Ishikawa (cell line): ENCODE results near the gene ABL1.

Source experiments
- CEBPB ChIP-seq: IDR thresholded peaks from 2 replicates; pipeline ENCODE4 v1.6.1; 2012
- EGR1 ChIP-seq: IDR thresholded peaks from 2 replicates; pipeline ENCODE4 v1.6.1; 2012
- EP300 ChIP-seq: IDR thresholded peaks from 2 replicates; pipeline ENCODE4 v1.6.1; 2012; ENCODE audit warnings: borderline replicate concordance
- FOXM1 ChIP-seq: IDR thresholded peaks from 2 replicates; pipeline ENCODE4 v1.6.1; 2012; ENCODE audit warnings: low read depth, borderline replicate concordance
- NFIC ChIP-seq: IDR thresholded peaks from 2 replicates; pipeline ENCODE4 v1.6.1; 2012
- RAD21 ChIP-seq: IDR thresholded peaks from 2 replicates; pipeline ENCODE4 v1.6.1; 2012; ENCODE audit warnings: low read depth
- TAF1 ChIP-seq: IDR thresholded peaks from 2 replicates; pipeline ENCODE4 v1.6.1; 2012; ENCODE audit warnings: low read depth, mild to moderate bottlenecking
- TEAD4 ChIP-seq: IDR thresholded peaks from 2 replicates; pipeline ENCODE4 v1.6.1; 2012
- YY1 ChIP-seq: IDR thresholded peaks from 2 replicates; pipeline ENCODE4 v1.6.1; 2012; ENCODE audit warnings: low read depth
- TF ChIP-seq, protein P1 (sequence below): IDR thresholded peaks from 2 replicates; pipeline ENCODE4 v1.6.1; 2012

DNA sequence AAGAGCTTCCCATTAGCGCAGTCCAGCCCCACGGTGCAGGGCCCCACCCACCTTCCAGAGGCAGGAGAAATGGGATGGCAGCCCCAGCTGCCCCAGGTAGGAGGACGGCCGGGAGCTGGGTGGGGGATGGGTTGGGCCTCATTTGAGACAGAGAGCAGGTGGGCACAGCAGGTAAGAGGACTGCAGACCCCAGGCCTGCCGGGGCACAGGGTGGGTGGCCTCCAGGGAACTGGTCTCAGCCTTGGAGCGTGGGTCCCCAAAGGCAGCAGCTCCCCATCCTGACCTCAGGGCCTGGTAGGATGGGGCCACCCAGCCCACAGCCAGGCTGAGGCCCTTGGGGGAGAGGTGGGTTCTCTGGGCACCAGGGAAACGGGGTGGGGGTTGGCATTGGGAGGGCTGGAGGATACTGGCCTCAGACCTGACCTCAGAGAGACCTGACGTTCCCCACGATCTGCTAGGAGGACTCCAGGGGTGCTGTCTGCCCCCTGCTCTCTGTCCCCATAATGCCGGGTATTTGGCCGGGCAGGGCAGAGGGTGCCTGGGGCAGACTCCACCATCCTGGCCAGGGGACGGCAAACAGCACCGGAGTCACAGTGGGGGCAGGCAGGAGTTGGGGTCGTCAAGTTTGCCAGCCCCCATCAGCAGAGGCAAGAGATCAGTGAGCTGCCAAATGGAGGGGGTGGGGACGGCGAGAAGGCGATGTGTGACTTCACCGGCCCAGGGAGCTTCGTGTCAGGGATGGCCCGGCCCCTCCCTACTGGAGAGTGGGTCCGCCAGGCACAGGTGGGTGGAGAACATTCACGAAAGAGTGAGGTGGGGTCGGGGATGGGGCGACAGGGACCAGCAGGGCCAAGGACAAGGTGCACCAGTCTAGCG, 68.4 kb downstream of the ABL1 start:
- TF ChIP-seq YY1 (no peak), EP300 (no peak), TEAD4 (no peak), CEBPB (no peak), NFIC (no peak), EGR1 (no peak), RAD21 (no peak), FOXM1 (no peak), TAF1 (no peak)
- TF ChIP-seq, protein P1, sequence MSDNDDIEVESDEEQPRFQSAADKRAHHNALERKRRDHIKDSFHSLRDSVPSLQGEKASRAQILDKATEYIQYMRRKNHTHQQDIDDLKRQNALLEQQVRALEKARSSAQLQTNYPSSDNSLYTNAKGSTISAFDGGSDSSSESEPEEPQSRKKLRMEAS = no peak
